ENCODE measurements around the gene TMEM135.

DNA sequence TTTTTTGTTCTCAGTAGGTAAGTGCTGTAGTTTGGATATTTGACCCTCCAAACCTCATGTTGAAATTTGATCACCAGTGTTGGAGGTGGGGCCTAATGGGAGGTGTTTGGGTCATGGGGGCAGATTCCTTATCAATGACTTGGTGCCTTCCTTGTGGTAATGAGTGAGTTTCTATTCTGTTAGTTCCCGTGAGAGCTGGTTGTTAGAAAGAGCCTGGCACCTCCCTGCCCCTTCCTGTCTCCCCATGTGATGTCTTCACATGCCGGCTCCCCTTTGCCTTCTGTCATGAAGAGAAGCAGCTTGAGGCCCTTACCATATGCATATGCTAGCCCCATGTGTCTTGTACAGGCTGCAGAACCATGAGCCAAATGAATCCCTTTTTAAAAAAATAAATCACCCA is 138.3 kb downstream of the TMEM135 start:
- TF ChIP-seq, protein P1, sequence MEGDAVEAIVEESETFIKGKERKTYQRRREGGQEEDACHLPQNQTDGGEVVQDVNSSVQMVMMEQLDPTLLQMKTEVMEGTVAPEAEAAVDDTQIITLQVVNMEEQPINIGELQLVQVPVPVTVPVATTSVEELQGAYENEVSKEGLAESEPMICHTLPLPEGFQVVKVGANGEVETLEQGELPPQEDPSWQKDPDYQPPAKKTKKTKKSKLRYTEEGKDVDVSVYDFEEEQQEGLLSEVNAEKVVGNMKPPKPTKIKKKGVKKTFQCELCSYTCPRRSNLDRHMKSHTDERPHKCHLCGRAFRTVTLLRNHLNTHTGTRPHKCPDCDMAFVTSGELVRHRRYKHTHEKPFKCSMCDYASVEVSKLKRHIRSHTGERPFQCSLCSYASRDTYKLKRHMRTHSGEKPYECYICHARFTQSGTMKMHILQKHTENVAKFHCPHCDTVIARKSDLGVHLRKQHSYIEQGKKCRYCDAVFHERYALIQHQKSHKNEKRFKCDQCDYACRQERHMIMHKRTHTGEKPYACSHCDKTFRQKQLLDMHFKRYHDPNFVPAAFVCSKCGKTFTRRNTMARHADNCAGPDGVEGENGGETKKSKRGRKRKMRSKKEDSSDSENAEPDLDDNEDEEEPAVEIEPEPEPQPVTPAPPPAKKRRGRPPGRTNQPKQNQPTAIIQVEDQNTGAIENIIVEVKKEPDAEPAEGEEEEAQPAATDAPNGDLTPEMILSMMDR (IDR thresholded peaks at IDR 0.05; ENCODE audit: insufficient read depth, low read depth, low read length): no peak
- TF ChIP-seq EZH2 (IDR thresholded peaks at IDR 0.05; ENCODE audit: insufficient read depth, low read length): no peak
